Measurements from ENCODE around the gene ZNF324. TPM values are rescaled to one million over a fixed set of nuclear protein-coding genes. Genes with fewer than 3 reads are reported as not detected.
A peak's percentile ranks its signal among the peaks of the same experiment; 100 is the strongest.

ZNF324 gene
- total and polyA plus RNA-seq, 9 of the 15 experiments (the other 6 are each of a cell fraction or from before 2014, with no cell fraction given) = 0.92 to 16.4 (median 5.3) TPM

DNA sequence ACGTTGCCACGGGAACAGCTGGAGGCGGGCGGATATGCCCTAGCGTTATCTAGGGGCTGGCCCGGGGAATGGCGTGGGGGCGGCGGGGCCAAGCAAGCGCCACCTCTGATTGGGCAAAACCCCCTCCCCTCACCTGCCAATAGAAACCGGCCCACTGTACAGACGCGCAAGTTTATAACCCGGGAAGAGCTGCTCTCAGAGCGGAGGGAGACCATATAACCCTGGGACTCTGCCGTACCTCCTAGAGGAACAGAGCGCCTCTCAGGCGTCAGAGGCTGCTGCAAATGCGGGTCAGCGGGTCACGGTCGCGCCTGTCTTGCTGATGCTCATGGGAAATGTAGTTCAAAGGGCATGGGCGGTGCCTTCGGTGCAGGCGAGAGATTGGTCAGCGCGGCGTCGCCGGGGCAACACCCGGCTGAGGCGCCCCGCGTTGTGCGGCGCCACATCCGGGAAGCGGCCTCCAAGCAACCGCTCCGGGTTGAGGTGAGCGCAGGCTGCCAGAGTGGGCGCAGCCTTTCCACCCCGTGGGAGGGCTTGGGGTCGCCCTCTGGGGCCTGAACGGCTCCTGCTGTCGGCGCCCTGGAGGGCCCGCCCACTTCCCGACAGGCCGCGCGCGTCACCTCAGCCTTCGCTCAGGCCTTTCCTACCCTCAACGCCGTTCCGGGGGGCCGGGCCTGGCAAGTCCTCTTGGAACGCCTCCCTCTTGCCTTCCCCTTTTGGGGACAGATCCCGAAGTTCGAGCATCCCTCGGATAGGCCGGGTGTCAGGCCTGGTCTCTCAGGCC is 9.0 kb downstream of the ZNF324 start, which contains the start of gene ZNF446 (continued):
- TF ChIP-seq ZNF445 (CRISPR knock-in tag; IDR thresholded peaks at IDR 0.05; ENCODE audit: low read depth) (no peak), ZNF121 (CRISPR knock-in tag; conservative IDR thresholded peaks at IDR 0.05) (no peak), POLR2H (tag; IDR thresholded peaks at IDR 0.05; ENCODE audit: low read depth) (peak; percentile 87), TBP (optimal IDR thresholded peaks at IDR 0.05; ENCODE audit: low read depth, low read length) (peak; percentile 45), SP1 (CRISPR knock-in tag; IDR thresholded peaks at IDR 0.05) (peak; percentile 81), EWSR1 (IDR thresholded peaks at IDR 0.05; ENCODE audit: borderline replicate concordance, low read depth, partially characterized antibody) (no peak), KDM4B (IDR thresholded peaks at IDR 0.05; ENCODE audit: borderline replicate concordance in 2 of 2, low read depth in 1 of 2) (peak in 1 of 2 experiments; percentile 3; a peak in 1 of 4 replicates), PHB (CRISPR knock-in tag; IDR thresholded peaks at IDR 0.05) (peak; percentile 27; the same call in 1 of the 2 replicates), NFE2L1 (tag; IDR thresholded peaks at IDR 0.05; ENCODE audit: borderline replicate concordance, low read depth) (no peak), FOXK2 (conservative IDR thresholded peaks at IDR 0.05 in 1 of 2, IDR thresholded peaks at IDR 0.05 in 1 of 2; ENCODE audit: low read depth in 2 of 2) (peak in 1 of 2 experiments; percentile 51; a peak in 1 of 4 replicates), CCNT2 (IDR thresholded peaks at IDR 0.05; ENCODE audit: borderline replicate concordance, extremely low read depth, insufficient read length, low read depth, low read length) (peak; percentile 95), ARNT (IDR thresholded peaks at IDR 0.05) (no peak)
- TF ChIP-seq, protein P1, sequence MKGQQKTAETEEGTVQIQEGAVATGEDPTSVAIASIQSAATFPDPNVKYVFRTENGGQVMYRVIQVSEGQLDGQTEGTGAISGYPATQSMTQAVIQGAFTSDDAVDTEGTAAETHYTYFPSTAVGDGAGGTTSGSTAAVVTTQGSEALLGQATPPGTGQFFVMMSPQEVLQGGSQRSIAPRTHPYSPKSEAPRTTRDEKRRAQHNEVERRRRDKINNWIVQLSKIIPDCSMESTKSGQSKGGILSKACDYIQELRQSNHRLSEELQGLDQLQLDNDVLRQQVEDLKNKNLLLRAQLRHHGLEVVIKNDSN (CRISPR knock-in tag; IDR thresholded peaks at IDR 0.05) = peak; percentile 65; the same call in 1 of the 2 replicates
- TF ChIP-seq, protein P2, sequence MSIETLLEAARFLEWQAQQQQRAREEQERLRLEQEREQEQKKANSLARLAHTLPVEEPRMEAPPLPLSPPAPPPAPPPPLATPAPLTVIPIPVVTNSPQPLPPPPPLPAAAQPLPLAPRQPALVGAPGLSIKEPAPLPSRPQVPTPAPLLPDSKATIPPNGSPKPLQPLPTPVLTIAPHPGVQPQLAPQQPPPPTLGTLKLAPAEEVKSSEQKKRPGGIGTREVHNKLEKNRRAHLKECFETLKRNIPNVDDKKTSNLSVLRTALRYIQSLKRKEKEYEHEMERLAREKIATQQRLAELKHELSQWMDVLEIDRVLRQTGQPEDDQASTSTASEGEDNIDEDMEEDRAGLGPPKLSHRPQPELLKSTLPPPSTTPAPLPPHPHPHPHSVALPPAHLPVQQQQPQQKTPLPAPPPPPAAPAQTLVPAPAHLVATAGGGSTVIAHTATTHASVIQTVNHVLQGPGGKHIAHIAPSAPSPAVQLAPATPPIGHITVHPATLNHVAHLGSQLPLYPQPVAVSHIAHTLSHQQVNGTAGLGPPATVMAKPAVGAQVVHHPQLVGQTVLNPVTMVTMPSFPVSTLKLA (conservative IDR thresholded peaks at IDR 0.05) = peak; percentile 85 to 89
- TF ChIP-seq, protein P3, sequence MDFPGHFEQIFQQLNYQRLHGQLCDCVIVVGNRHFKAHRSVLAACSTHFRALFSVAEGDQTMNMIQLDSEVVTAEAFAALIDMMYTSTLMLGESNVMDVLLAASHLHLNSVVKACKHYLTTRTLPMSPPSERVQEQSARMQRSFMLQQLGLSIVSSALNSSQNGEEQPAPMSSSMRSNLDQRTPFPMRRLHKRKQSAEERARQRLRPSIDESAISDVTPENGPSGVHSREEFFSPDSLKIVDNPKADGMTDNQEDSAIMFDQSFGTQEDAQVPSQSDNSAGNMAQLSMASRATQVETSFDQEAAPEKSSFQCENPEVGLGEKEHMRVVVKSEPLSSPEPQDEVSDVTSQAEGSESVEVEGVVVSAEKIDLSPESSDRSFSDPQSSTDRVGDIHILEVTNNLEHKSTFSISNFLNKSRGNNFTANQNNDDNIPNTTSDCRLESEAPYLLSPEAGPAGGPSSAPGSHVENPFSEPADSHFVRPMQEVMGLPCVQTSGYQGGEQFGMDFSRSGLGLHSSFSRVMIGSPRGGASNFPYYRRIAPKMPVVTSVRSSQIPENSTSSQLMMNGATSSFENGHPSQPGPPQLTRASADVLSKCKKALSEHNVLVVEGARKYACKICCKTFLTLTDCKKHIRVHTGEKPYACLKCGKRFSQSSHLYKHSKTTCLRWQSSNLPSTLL (IDR thresholded peaks at IDR 0.05) = no peak
- TF ChIP-seq, protein P4, sequence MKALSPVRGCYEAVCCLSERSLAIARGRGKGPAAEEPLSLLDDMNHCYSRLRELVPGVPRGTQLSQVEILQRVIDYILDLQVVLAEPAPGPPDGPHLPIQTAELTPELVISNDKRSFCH (CRISPR knock-in tag; IDR thresholded peaks at IDR 0.05) = no peak
- TF ChIP-seq, protein P4 (tag; IDR thresholded peaks at IDR 0.05) = 0 out of 2 replicates have a peak, but pooled peaks have one; percentile 33

Measured in K562 (cell line).